GM12878 (cell line): Measurements from ENCODE around the gene BMF. TPM values are rescaled to one million over a fixed set of nuclear protein-coding genes. Genes with fewer than 3 reads are reported as not detected.

Experiments
- ASH2L ChIP-seq: fragments of 300-600, 200-600 bp; sonication (generic); IDR thresholded peaks from 2 replicates; pipeline ENCODE4 v1.6.1; 2017; ENCODE audit warnings: low read depth, mild to moderate bottlenecking, borderline replicate concordance
- ATF7 ChIP-seq: fragments of 450-650 bp; IDR thresholded peaks from 2 replicates; pipeline ENCODE4 v1.6.1; 2016; ENCODE audit warnings: low read depth, mild to moderate bottlenecking
- BCL11A ChIP-seq: IDR thresholded peaks from 2 replicates; pipeline ENCODE4 v1.6.1; 2011; ENCODE audit warnings: low read depth, low read length
- BHLHE40 ChIP-seq, 2 experiments: fragments of 450-650 bp in 1 of 2; IDR thresholded peaks; 2 replicates each; pipeline ENCODE4 v1.6.1; 2011 to 2017; ENCODE audit warnings: low read depth in 2 of 2, borderline replicate concordance in 1 of 2, improper control_type of control experiment in 1 of 2, low read length in 1 of 2, mild to moderate bottlenecking in 1 of 2
- BRCA1 ChIP-seq: IDR thresholded peaks from 2 replicates; pipeline ENCODE4 v1.6.1; 2011; ENCODE audit warnings: low read depth, low read length, improper control_type of control experiment
- CREM ChIP-seq: IDR thresholded peaks from 2 replicates; pipeline ENCODE4 v1.6.1; 2014; ENCODE audit warnings: antibody characterized with exemption, low read depth
- CUX1 ChIP-seq: IDR thresholded peaks from 2 replicates; pipeline ENCODE4 v1.6.1; 2012; ENCODE audit warnings: improper control_type of control experiment, low read depth, low read length; ENCODE audit not compliant: insufficient replicate concordance
- EGR1 ChIP-seq, 2 experiments: IDR thresholded peaks; 1 replicate in 1 of 2; 2 replicates in 1 of 2; pipeline ENCODE4 v1.6.1; 2011 to 2012; ENCODE audit warnings: low read depth in 2 of 2, low read length in 2 of 2, borderline replicate concordance in 1 of 2, mild to moderate bottlenecking in 1 of 2, moderate library complexity in 1 of 2
- ESRRA ChIP-seq: IDR thresholded peaks from 2 replicates; pipeline ENCODE4 v1.6.1; 2012; ENCODE audit warnings: mild to moderate bottlenecking, low read length, improper control_type of control experiment
- ETV6 ChIP-seq, 2 experiments: fragments of 450-650 bp in 1 of 2; IDR thresholded peaks in 1 of 2; conservative IDR thresholded peaks in 1 of 2; 2 replicates each; pipeline ENCODE4 v1.6.1; 2014; ENCODE audit warnings: antibody characterized with exemption in 1 of 2, borderline replicate concordance in 1 of 2, low read depth in 1 of 2, mild to moderate bottlenecking in 1 of 2, moderate library complexity in 1 of 2
- IRF4 ChIP-seq: IDR thresholded peaks from 2 replicates; pipeline ENCODE4 v1.6.1; 2011; ENCODE audit warnings: low read depth, low read length
- JUNB ChIP-seq: IDR thresholded peaks from 2 replicates; pipeline ENCODE4 v1.6.1; 2016; ENCODE audit warnings: antibody characterized with exemption, mild to moderate bottlenecking
- MAX ChIP-seq: IDR thresholded peaks from 2 replicates; pipeline ENCODE4 v1.6.1; 2012; ENCODE audit warnings: low read depth, low read length, improper control_type of control experiment
- MTA2 ChIP-seq: fragments of 450-650 bp; IDR thresholded peaks from 2 replicates; pipeline ENCODE4 v1.6.1; 2016; ENCODE audit warnings: low read depth, mild to moderate bottlenecking, moderate library complexity
- NFIC ChIP-seq: IDR thresholded peaks from 2 replicates; pipeline ENCODE4 v1.6.1; 2012; ENCODE audit warnings: low read depth, mild to moderate bottlenecking, inconsistent platforms, low read length, moderate library complexity
- NFYB ChIP-seq: IDR thresholded peaks from 2 replicates; pipeline ENCODE4 v1.6.1; 2011; ENCODE audit warnings: low read depth, mild to moderate bottlenecking, low read length, improper control_type of control experiment, moderate library complexity; ENCODE audit not compliant: insufficient read depth
- NKRF ChIP-seq: fragments of 450-650 bp; conservative IDR thresholded peaks from 2 replicates; pipeline ENCODE4 v1.6.1; 2017; ENCODE audit warnings: mild to moderate bottlenecking, moderate library complexity
- POLR2A ChIP-seq: IDR thresholded peaks from 2 replicates; pipeline ENCODE4 v1.6.1; 2011; ENCODE audit warnings: low read depth, mild to moderate bottlenecking, low read length
- POLR2AphosphoS5 ChIP-seq: IDR thresholded peaks from 2 replicates; pipeline ENCODE4 v1.6.1; 2011; ENCODE audit warnings: mild to moderate bottlenecking, low read length, inconsistent platforms
- RCOR1 ChIP-seq: conservative IDR thresholded peaks from 2 replicates; pipeline ENCODE4 v1.6.1; 2012; ENCODE audit warnings: low read depth, low read length, improper control_type of control experiment
- SREBF1 ChIP-seq: IDR thresholded peaks from 2 replicates; pipeline ENCODE4 v1.6.1; 2012; ENCODE audit warnings: mild to moderate bottlenecking, low read length
- SRF ChIP-seq, 2 experiments: IDR thresholded peaks; 2 replicates each; pipeline ENCODE4 v1.6.1; 2011; ENCODE audit warnings: low read depth in 2 of 2, low read length in 2 of 2, mild to moderate bottlenecking in 1 of 2, moderate library complexity in 1 of 2
- STAT3 ChIP-seq: IDR thresholded peaks from 2 replicates; pipeline ENCODE4 v1.6.1; 2011; ENCODE audit warnings: low read depth, low read length, improper control_type of control experiment
- TCF7 ChIP-seq: IDR thresholded peaks from 2 replicates; pipeline ENCODE4 v1.6.1; 2014; ENCODE audit warnings: antibody characterized with exemption, borderline replicate concordance
- ZBED1 ChIP-seq: IDR thresholded peaks from 2 replicates; pipeline ENCODE4 v1.6.1; 2016; ENCODE audit warnings: borderline replicate concordance
- ZNF217 ChIP-seq: fragments of 450-650 bp; IDR thresholded peaks from 2 replicates; pipeline ENCODE4 v1.6.1; 2017; ENCODE audit warnings: antibody characterized with exemption, mild to moderate bottlenecking
- polyA plus RNA-seq, 11 experiments: library from polyadenylated mRNA; depleted of rRNA in 4 of 11; unstranded in 6 of 11; stranded (reverse) in 5 of 11; fragments of >200 nt; fragmentation: Nextera tagmentation in 4 of 11; fragmentation: Illumina TruSeq in 1 of 11; extraction: Ambion mirVana in 4 of 11; extraction: Trizol in 1 of 11; gene quantifications; 1 replicate in 1 of 11; 2 replicates in 10 of 11; pipeline versions ENCODE4 v1.2.1 to v1.2.3, GENCODE V29; 2011 to 2016; ENCODE audit warnings: inconsistent platforms in 2 of 11, missing spikeins in 2 of 11, low read depth in 1 of 11
- total RNA-seq, 4 experiments: library from RNA; depleted of rRNA in 3 of 4; stranded (reverse); fragments of >200 nt in 3 of 4; fragmentation: Illumina TruSeq in 1 of 4; extraction: Trizol in 1 of 4; gene quantifications; 2 replicates each; pipeline versions ENCODE4 v1.2.1 to v1.2.3, GENCODE V29; 2013 to 2021

The BMF gene
- total and polyA plus RNA-seq, 10 of the 15 experiments (the other 5 are each of a cell fraction or from before 2014, with no cell fraction given): 0.82 to 34.9 (median 16.9) TPM

DNA sequence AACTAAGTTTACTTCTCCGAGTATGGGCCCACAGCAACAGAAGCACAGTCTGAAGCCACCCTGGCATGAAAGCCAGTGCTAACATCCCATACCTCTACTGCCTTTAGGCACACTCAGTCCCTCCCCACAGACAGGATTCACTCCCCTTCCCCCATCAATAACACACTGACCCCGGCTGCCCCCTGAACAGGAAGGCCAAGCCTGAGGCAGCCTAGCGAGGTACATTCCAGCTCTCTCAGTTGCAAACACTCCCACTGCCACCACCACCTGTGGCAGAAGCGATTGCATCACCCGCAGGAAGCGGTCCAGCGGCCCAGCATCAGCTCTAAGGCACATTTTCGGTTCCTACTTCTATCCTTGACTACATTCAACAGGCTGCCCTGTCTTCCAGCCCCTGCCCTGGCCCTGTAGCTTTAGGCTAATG is 7.0 kb upstream of the BMF start (continued):
- TF ChIP-seq POLR2AphosphoS5: 0 out of 2 replicates have a peak, but pooled peaks have one; percentile 33
- TF ChIP-seq NFIC: peak; percentile 47; the same call in 1 of the 2 replicates
- TF ChIP-seq EGR1 (IDR thresholded peaks at IDR 0.05; ENCODE audit: borderline replicate concordance in 1 of 2, low read depth in 2 of 2, low read length in 2 of 2): 0 out of 3 replicates have a peak, but pooled peaks of 1 of the 2 experiments have one; percentile 35
- TF ChIP-seq CUX1: peak; percentile 25
- TF ChIP-seq NFYB: no peak
- 0 out of 4 replicates have a peak, but pooled peaks of 1 of the 2 experiments have one; percentile 12 for TF ChIP-seq SRF (IDR thresholded peaks at IDR 0.05; ENCODE audit: low read depth in 2 of 2, low read length in 2 of 2)
- TF ChIP-seq BCL11A: peak; percentile 78
- no peak for TF ChIP-seq ASH2L
- peak; percentile 26; the same call in 1 of the 2 replicates for TF ChIP-seq ZBED1
- peak in 1 of 2 experiments; percentile 44; a peak in 1 of 4 replicates for TF ChIP-seq BHLHE40 (IDR thresholded peaks at IDR 0.05; ENCODE audit: borderline replicate concordance in 1 of 2, low read depth in 2 of 2, low read length in 1 of 2)
- no peak for TF ChIP-seq MAX
- TF ChIP-seq ATF7: peak; percentile 91
- TF ChIP-seq ESRRA: no peak
- no peak for TF ChIP-seq STAT3
- TF ChIP-seq IRF4: peak; percentile 71; the same call in 1 of the 2 replicates
- peak; percentile 55; the same call in 1 of the 2 replicates for TF ChIP-seq ZNF217
- no peak for TF ChIP-seq TCF7
- TF ChIP-seq BRCA1: no peak
- no peak for TF ChIP-seq NKRF
- TF ChIP-seq RCOR1: peak; percentile 81; the same call in 1 of the 2 replicates
- peak; percentile 74 for TF ChIP-seq CREM
- peak; percentile 62 for TF ChIP-seq POLR2A
- peak in 1 of 2 experiments; percentile 54; a peak in 1 of 4 replicates for TF ChIP-seq ETV6 (conservative IDR thresholded peaks at IDR 0.05 in 1 of 2, IDR thresholded peaks at IDR 0.05 in 1 of 2; ENCODE audit: borderline replicate concordance in 1 of 2, low read depth in 1 of 2)
- TF ChIP-seq MTA2: peak; percentile 61; the same call in 1 of the 2 replicates
- TF ChIP-seq SREBF1: no peak
- peak; percentile 64 for TF ChIP-seq JUNB
